Measurements from ENCODE around the gene CNTNAP5. TPM values are rescaled to one million over a fixed set of nuclear protein-coding genes. Genes with fewer than 3 reads are reported as not detected.

CNTNAP5 gene
- total RNA-seq, 2 experiments from 2014 or later = not detected

DNA sequence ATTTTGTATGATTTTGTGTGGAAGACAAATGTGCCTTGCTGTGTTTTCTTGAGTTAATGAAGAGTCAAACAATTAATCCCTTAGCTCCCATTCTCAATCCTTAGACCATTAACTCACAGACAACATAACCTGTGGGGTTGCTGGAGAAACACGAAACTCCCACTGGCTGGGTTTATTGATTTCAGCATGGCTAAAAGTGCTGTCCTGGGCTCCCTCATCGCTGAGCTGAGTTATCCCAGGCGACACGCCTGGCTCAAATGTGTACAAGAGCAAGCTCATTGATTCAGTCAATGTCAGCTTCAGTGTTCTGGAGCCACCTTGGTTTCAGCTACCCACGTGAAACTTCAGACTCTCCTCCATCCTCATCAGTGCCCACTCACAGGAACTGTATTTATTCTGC is 896.1 kb downstream of the CNTNAP5 start:
- ChIA-PET CTCF (no interaction called here), POLR2A (no interaction called here)

GRCh38 chr2:124923097-124923496 is 898.0 kb downstream of the CNTNAP5 start:
- POLR2A ChIA-PET = no interaction called here

GRCh38 chr2:124933883-124934282 is 908.8 kb downstream of the CNTNAP5 start:
- POLR2A ChIA-PET = no interaction called here
- CTCF ChIA-PET = no interaction called here

More at GRCh38 chr2:124923097-124923496, 898.0 kb downstream of the CNTNAP5 start:
- CTCF ChIA-PET = no interaction called here

DNA sequence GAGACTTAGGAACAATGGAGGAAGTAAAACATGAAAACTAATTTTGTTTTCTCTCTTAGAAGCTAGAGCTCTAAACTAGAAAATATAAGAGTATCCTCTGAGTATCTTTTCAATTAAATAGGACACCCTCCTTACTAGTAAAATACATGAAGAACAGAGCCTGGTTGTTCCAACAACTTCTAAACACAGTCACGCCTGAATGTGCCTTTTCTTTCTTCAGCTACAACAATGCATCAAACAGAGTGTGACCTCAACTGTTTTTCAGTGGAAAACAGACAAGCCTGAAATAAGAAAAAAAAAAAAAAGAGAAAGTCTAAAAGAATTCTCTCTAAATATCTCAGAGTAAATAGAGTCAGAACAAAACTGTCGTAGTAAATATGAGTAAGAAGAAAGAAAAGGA is 928.8 kb downstream of the CNTNAP5 start:
- POLR2A ChIA-PET = no interaction called here

DNA sequence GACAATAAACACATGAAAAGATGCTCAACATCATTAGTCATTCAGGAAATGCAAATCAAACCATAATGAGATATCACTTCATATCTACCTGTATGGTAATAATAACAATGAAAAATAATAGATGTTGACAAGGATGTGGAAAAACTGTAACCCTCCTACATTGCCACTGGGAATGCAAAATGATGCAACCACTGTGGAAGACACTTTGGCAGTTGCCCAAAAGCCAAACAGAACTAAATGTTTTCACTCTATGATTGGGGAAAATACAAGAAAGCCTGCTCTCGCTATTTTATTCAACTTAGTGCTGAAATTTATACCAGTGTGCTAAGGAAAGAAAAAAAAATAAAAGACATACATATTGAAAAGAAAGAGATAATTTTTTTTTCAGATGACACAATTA is 934.5 kb downstream of the CNTNAP5 start:
- ChIA-PET POLR2A (no interaction called here), CTCF (no interaction called here)

More for the DNA sequence above, 928.8 kb downstream of the CNTNAP5 start:
- CTCF ChIA-PET = no interaction called here

DNA sequence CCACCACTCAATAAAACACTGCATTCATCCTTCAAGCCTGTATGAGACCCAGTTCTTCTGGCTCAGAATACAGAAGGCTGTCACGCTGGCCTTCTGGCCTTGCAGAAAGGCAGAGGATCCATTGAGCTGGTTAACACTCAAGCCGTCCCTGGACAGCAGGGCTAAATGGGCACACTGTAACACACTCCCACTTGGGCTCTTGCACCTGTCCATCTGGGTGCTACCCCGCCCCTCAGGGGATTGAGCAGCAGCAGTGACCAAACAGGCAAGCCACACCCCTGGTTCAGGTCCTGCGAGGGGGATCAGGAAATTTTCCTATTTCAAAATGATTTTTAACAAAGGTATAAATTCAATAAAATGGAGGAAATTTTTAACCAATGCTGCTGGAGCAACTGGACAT is 936.0 kb downstream of the CNTNAP5 start:
- CTCF ChIA-PET = no interaction called here
- POLR2A ChIA-PET = no interaction called here
